ENCODE measurements around the gene SORBS1.

DNA sequence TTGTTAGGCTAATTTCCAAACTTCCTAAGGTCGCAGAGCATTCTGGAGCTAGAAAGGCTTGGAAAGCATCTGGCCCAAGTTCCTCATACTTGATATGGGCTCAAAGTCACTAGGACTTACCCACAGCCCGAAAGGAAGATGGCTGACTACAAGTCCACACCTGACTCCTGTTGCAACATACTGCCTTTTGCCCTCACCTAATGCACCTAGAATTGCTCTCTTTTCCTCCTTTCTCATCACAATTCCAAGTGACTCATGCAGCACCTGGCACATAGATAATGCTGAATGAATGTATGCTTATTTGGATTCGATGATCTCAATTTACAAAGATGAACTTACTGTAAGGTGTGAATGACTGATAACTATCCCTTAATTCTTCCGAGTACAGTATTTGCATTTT, 131.5 kb downstream of the SORBS1 start:
- TF ChIP-seq, protein P1, sequence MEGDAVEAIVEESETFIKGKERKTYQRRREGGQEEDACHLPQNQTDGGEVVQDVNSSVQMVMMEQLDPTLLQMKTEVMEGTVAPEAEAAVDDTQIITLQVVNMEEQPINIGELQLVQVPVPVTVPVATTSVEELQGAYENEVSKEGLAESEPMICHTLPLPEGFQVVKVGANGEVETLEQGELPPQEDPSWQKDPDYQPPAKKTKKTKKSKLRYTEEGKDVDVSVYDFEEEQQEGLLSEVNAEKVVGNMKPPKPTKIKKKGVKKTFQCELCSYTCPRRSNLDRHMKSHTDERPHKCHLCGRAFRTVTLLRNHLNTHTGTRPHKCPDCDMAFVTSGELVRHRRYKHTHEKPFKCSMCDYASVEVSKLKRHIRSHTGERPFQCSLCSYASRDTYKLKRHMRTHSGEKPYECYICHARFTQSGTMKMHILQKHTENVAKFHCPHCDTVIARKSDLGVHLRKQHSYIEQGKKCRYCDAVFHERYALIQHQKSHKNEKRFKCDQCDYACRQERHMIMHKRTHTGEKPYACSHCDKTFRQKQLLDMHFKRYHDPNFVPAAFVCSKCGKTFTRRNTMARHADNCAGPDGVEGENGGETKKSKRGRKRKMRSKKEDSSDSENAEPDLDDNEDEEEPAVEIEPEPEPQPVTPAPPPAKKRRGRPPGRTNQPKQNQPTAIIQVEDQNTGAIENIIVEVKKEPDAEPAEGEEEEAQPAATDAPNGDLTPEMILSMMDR (IDR thresholded peaks at IDR 0.05; ENCODE audit: low read depth, low read length, missing input control) = no peak
- TF ChIP-seq SP1 (IDR thresholded peaks at IDR 0.05) = no peak
- no peak for TF ChIP-seq RAD21 (IDR thresholded peaks at IDR 0.05)
- no peak for TF ChIP-seq NR2F2 (IDR thresholded peaks at IDR 0.05)
- TF ChIP-seq MAX (IDR thresholded peaks at IDR 0.05) = no peak
- TF ChIP-seq GABPA (IDR thresholded peaks at IDR 0.05 in 1 of 2, conservative IDR thresholded peaks at IDR 0.05 in 1 of 2) = no peak
- no peak for TF ChIP-seq ATF3 (IDR thresholded peaks at IDR 0.05)
- peak; percentile 86 for TF ChIP-seq YY1 (IDR thresholded peaks at IDR 0.05)
- peak in 1 of 2 donors; percentile 71 for TF ChIP-seq JUND (IDR thresholded peaks at IDR 0.05)
- TF ChIP-seq, protein P2, sequence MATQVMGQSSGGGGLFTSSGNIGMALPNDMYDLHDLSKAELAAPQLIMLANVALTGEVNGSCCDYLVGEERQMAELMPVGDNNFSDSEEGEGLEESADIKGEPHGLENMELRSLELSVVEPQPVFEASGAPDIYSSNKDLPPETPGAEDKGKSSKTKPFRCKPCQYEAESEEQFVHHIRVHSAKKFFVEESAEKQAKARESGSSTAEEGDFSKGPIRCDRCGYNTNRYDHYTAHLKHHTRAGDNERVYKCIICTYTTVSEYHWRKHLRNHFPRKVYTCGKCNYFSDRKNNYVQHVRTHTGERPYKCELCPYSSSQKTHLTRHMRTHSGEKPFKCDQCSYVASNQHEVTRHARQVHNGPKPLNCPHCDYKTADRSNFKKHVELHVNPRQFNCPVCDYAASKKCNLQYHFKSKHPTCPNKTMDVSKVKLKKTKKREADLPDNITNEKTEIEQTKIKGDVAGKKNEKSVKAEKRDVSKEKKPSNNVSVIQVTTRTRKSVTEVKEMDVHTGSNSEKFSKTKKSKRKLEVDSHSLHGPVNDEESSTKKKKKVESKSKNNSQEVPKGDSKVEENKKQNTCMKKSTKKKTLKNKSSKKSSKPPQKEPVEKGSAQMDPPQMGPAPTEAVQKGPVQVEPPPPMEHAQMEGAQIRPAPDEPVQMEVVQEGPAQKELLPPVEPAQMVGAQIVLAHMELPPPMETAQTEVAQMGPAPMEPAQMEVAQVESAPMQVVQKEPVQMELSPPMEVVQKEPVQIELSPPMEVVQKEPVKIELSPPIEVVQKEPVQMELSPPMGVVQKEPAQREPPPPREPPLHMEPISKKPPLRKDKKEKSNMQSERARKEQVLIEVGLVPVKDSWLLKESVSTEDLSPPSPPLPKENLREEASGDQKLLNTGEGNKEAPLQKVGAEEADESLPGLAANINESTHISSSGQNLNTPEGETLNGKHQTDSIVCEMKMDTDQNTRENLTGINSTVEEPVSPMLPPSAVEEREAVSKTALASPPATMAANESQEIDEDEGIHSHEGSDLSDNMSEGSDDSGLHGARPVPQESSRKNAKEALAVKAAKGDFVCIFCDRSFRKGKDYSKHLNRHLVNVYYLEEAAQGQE (IDR thresholded peaks at IDR 0.05) = no peak
- no peak for TF ChIP-seq EGR1 (IDR thresholded peaks at IDR 0.05; ENCODE audit: low read depth in 2 of 2)

Data from liver (tissue), 3 donors.